HG03520 (cell line): ENCODE results near the gene ZNF555.
"Not testable (repeated sequence)": the region's sequence is repeated elsewhere in the genome, so short reads cannot be mapped to it uniquely, and the experiment has no call there.

Experiments
- ATAC-seq: cut with Tn5 transposase; IDR thresholded peaks from one replicate; pipeline ENCODE4 v1.9.1; 2021; ENCODE audit warnings: mild to moderate bottlenecking, moderate library complexity; ENCODE audit not compliant: unreplicated experiment

Gene ZNF555

DNA sequence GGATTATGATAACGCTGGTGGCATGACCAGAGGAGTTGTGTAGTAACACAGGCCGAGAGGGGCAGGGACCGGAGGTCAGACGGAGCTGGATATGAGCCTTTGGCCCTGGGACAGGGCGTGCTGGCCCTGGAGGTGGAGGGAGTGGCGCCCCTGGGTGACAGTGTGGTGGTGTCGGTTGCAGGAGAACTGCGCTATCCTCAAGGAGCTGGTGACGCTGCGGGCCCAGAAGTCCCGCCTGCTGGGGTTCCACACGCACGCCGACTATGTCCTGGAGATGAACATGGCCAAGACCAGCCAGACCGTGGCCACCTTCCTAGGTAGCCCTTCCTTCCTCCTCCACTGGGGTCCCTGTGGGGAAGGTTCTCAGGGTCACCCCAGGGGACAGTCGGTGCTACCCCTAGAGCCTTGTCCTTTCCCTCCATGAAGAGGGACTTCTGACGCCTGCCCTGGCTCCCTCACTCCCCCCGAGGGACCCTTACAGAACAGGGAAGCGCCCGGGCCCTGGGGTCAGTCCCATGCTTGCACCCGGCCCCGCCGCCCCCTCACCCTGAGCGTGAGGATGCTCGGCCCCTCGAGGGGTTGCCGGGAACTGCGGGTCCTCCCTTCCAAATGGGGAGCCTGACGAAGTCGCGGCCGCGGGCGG lies 34.4 kb upstream of the ZNF555 start:
- no peak for ATAC-seq

DNA sequence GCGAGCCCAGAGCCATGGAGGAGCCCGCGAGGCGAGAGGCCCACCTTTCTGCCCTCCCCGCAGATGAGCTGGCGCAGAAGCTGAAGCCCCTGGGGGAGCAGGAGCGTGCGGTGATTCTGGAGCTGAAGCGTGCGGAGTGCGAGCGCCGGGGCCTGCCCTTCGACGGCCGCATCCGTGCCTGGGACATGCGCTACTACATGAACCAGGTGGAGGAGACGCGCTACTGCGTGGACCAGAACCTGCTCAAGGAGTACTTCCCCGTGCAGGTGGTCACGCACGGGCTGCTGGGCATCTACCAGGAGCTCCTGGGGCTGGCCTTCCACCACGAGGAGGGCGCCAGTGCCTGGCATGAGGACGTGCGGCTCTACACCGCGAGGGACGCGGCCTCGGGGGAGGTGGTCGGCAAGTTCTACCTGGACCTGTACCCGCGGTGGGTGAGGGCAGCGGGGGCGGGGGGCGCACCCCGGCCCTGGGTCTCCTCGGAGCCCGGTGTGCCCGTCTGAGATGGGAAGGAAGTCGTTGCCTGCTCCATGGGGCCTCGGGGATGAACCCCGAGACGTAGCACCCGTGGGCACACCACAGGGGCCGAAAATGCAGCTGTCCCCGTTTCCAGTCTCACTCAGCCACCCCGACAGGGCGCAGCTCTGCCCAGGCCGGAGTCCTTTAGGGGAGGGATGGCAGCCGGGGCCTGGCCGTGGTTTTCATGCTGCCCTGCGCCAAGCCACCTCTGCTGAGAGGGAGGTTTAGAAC lies 33.7 kb upstream of the ZNF555 start:
- ATAC-seq = no peak

DNA sequence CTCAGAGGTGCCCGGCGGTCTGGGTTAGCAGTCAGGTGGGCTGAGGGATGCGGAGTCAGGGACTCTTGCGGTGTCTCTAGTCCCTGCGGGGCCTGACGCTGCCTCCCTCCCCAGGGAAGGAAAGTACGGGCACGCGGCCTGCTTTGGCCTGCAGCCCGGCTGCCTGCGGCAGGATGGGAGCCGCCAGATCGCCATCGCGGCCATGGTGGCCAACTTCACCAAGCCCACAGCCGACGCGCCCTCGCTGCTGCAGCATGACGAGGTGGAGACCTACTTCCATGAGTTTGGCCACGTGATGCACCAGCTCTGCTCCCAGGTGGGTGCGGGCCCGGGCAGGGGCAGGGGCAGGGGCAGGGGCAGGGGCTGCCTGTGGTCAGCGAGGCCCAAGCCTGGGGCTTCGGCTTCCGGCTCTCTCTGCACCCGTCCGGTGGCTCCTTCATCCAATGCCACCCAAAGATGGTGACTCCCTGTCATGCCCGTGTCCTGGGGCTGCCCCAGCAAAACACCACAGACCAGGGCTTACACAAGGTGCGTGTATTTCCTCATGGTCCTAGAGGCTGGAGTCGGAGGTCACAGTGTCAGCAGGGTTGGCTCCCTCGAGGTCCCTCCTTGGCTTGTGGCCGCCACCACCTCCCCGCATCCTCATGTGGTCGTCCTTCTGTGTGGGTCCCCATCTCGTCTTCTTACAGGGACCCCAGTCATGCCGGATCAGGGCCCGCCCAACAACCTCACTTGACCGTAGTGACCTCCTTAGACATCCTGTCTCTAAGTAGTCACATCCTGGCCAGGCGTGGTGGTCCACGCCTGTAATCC lies 32.9 kb upstream of the ZNF555 start:
- no peak for ATAC-seq

DNA sequence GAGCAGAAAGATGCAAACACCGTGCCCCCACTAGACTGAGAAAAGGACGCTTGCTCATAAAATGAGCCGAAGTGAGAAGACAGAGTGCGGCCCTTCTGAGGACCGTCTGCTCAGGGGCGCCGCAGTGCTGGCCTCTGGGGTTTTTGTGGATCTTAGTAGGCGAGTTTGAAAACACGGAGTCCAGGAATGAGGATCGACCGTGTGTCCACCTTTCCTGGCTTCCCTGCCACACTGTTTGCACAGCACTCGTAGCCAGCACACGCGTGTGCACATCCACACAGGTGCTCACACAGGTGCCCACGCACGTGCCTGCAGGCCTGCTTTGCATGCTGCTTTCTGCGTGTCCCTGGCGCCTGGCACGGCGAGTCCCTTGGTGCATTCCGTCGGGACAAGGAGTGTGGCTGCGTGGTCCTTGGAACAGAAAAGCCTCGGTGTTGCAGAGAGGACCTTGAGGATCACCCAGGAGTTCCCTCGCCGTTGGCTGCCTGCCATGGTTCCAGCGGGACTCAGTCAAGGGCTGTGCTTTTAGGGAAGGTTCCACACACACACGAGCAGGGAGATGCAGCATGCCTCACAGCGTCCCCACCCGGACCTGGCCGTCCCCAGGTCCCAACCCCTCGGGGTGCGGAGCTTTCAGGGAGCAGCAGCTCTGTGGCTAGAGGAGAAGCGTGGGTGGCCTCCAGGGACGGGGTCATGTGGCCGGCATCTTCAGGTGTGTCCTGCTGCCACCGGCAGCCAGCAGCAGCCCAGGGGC lies 31.7 kb upstream of the ZNF555 start:
- no peak for ATAC-seq

DNA sequence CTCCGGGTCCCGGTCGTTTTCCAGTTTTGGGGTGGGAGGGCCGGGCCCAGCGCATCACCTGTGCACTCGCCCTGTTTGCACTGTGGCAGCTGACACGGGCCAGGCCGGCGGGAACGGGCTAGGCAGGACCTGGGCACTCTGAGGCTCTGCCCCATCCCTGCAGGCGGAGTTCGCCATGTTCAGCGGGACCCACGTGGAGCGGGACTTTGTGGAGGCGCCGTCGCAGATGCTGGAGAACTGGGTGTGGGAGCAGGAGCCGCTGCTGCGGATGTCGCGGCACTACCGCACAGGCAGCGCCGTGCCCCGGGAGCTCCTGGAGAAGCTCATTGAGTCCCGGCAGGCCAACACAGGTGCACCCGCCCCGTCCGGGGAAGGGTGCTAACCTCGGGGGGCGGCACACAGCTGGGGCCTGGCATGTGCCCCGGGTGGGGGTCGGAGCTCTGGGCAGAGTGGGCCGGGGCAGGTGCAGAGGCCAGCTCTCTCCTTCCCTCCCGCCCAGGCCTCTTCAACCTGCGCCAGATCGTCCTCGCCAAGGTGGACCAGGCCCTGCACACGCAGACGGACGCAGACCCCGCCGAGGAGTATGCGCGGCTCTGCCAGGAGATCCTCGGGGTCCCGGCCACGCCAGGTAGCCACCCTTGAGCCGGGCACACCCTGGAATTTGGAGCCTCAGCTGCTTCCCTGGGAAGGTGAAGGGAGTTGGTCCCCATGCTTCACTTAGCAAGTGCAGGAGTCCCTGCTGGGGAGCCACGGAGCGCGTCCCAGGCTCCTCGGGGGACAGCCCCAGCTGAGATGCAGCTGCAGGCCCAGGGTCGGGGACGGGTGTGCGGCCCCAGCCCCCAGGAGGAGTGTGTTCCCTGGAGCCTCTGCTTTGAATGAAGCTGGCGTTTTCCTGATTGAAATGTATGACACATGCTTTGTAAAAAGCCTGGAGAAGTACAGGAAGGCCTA lies 30.9 kb upstream of the ZNF555 start:
- ATAC-seq = no peak

DNA sequence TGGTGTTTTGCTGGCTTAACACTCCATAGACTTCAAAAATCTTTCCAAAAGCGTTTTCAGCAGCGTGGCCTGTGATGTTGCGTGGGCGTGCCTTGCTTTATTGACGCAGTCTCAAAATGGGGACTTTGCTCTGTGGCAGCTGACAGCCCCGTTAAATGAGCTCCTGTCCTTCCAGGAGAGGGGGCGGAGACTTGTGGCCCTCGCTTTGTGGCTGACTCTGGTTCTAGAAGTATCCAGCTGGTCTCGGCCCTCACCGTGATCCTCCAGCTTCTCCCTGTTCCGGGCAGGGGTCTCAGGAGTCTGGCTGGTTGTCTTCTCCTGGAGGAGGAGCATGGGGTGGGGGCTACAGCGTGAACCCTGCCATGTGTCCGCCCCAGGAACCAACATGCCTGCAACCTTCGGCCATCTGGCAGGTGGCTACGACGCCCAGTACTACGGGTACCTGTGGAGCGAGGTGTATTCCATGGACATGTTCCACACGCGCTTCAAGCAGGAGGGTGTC lies 30.0 kb upstream of the ZNF555 start:
- ATAC-seq = no peak

DNA sequence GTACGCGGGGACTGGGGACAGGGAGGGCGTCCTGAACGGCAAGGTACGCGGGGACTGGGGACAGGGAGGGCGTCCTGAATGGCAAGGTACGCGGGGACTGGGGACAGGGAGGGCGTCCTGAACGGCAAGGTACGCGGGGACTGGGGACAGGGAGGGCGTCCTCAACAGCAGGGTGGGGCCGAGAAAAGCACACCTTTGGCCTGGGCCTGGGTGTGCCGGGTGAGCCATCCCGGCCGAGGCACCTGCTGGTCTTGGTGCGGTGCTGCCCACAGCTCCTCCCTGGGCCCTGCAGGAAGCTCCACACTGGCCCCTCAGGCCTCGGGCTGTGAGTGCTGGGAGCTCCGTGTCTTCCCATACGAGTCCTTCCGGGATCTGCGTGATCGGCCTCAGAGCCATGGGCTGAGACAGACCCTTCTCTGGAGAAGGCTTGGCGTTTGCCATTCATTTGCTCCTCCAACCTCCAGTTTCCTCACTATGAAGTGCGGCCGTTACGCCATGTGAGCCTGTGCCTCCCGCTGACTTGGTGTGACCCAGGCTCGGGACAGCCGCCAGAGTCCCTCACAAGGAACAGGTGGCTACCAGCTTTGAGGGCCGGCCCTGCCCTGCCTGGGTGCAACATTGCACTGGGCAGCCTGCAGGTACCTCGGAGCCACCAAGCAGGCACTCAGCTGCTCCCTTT lies 29.4 kb upstream of the ZNF555 start:
- no peak for ATAC-seq

DNA sequence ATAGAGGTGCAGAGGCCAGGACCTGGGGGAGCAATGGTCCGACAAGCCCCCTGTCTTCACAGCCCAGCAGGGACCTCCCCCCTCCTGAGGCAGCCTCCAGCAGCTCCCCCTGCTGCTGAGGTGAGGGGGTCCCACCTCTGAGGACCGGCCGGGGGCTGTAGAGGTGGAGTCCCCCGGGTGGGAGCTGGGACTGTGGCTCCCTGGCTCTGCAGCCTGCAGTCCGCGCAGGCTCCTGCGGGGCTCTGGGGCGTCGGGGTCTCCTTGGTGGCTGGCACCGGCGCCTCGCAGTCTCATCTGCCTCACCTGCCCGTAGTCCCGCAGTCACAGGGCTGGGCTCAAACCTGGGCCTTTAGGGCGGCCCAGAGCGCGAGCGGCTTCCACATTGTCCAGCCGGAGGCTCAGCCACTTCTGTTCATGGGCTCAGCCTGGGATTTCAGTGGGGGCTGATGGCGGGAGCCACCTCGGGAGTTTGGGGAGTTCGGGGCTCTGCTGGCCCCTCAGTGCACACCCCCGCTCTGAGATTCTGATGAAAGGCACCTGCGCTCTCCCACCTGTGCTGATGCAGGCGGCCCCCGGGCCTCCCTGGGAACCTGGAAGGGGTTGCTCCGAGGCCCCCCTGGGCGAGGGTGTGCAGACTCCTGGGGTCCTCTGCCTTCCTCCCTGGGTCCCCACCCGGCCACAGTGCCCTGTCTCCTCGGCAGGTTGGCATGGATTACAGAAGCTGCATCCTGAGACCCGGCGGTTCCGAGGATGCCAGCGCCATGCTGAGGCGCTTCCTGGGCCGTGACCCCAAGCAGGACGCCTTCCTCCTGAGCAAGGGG lies 28.7 kb upstream of the ZNF555 start:
- no peak for ATAC-seq

DNA sequence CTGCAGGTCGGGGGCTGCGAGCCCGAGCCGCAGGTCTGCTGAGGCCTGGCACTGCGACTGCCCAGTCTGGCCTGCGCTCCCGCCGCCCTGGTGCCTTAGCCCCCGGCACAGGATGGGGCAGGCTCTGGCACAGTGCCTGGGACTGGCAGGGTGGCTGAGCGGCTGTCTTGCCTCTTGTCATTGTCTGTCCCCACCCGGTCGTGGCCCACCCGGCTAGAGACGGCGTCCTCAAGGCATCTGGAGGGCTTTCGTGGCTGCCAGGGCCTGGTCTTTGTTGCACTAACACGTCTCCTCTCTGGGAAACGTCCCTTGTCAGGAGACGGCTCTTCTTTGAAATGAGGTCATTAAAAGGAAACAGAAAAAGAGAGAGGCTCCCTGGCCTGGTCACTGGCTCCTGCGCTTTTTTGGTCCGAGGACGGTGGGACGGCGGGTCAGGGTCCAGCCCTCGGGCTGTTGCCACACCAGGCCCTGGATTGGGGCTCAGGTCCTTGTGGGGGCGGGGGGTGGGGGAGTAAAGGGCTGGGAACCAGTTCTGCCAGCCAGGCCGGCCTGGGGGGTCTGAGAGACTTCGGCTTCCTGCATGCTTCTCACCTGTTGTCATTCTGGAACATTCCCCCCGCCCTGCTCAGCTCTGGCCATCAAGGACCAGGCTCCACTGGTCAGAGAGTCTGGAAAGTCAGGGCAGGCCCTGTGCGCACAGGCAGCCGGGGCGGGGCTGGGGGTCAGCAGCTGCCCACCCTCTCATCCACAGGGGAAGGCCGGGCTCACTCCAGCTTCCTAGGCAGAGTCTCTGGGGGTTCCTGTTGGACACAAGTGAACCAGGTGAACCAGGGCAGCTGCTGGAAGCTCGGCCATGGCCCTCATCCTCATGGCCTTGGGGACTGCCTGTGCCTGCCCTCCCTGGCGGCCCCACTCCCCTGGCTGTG lies 27.8 kb upstream of the ZNF555 start:
- no peak for ATAC-seq

DNA sequence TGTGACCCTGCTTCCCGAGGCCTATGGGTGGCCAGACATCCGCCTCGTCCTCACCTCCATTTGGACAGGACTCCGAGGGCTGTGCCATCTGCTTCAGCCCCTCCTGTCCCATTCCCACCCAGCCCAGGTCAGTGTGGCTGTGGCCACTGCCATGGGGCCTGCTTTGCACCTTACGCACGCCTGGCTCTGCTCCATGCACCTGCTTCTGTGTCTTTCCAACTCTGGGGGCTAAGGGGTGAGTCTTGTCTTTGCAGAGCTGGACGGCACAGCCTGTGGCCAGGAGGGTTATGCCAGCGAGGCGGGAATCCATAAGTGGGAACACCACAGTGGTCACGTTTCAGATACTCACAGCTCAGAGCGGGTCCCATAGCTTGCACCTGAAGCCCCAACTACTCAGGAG lies 26.8 kb upstream of the ZNF555 start:
- no peak for ATAC-seq

DNA sequence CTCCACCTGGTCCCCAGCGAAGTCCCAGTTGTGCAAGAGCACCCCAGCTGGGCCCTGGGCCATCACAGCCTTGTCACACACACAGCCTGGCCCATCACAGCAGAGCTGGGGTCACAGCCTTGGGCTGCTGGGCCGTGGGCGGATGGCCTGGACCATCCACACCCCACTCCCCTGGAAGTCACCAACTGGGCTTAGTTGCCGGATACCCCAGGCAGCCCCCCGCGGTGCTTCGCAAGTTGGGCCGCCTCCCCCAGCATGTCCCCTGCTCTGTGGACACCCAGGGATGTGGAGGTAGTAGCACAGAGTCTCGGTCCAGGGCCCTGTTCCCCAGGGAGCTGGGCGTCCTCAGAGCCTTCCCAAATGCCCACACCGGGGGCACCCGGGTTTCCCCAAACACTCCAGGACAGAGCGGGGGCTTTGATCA lies 26.1 kb upstream of the ZNF555 start:
- ATAC-seq = no peak

DNA sequence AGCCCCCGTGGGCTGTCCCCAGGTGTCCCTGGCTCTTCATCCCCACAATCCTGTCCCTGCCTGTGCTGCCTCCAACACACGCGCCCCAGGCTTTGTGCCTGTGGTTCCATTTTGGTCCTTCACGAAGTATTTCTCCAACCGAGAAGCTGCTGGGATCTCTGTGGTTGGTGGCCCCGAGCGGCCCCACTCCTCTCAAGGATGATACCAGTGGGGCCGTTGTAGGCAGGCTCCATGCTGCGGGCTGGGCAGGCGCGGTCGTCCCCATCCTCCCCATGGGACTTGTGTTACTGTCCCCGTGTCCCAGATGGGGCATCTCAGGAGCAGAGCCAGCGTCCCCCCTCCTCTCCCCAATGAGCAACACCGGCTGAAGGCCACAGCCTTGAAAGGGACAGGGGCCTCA lies 25.4 kb upstream of the ZNF555 start:
- no peak for ATAC-seq

DNA sequence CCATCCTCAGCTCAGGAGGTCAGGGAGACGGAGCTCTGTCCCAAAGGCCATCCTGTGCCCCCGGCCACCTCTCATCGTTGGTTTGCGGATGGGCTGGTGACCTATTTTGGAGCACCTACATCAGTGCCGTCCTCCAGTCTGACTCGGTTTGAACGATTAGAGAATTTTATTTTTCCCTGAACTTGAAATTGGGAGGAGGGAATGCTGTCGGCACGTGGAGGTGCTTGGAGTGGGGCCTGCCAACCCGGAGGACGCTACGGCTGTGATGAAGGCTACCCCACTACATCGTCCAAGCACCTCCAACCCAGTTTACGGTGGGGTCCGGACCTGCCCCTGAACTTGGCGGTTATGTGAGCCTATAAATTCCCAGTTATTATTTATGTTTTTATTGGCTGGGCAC lies 24.6 kb upstream of the ZNF555 start:
- ATAC-seq = no peak

DNA sequence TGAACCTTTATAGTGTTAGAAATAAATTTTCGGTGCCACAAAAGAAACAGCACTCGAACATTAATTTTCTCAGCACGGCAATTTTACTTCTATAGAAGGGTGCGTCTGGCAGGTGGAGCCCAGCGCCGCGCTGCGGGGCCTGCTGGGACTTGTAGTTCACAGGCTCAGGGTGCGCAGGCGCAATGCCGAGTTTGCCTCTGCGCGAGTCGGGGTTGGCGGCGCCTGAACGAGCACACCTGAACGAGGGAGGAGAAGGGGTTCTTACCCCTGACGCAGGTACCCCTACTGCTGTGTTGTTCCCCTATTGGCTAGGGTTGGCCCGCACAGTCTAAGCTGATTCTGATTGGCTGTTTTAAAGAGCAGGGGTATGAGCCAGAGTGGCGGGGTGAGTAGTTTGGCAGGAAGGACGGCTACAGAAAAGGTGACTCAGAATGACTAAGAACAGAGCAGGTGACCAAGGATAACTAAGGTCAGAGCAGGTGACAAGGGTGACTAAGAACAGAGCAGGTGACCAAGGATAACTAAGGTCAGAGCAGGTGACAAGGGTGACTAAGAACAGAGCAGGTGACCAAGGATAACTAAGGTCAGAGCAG lies 23.9 kb upstream of the ZNF555 start:
- not testable (repeated sequence) for ATAC-seq

DNA sequence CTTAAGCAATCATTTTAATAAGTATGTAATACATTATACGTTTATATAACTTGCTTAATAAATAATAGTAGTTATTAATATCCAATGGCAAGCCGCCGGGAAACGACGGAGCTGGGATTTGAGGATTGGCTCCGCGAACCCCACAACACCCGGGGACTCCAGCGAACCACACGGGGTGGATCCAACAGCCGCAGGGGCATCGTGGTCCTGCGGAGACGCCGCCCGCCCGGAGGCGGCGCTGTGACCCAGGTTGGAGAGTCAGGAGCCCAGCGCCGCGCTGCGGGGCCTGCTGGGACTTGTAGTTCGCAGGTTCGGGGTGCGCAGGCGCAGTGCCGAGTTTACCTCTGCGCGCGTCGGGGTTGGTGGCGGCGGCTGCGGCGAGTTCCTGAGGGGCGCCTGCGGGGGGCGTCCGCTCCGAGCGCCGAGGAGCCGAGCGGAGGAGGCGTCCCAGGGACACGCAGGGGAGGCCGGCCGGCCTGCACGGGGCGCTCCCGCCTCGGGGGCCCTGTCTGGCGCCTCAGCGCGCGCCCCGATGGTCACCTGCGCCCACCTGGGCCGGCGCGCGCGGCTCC lies 21.6 kb upstream of the ZNF555 start, which contains the start of gene ZNF554:
Gene ZNF554, plus strand, starts transcription at position 329 of the 572 bp plus-strand sequence. Its CDS starts 204 bp downstream, at position 533.
- peak; percentile 83 for ATAC-seq

DNA sequence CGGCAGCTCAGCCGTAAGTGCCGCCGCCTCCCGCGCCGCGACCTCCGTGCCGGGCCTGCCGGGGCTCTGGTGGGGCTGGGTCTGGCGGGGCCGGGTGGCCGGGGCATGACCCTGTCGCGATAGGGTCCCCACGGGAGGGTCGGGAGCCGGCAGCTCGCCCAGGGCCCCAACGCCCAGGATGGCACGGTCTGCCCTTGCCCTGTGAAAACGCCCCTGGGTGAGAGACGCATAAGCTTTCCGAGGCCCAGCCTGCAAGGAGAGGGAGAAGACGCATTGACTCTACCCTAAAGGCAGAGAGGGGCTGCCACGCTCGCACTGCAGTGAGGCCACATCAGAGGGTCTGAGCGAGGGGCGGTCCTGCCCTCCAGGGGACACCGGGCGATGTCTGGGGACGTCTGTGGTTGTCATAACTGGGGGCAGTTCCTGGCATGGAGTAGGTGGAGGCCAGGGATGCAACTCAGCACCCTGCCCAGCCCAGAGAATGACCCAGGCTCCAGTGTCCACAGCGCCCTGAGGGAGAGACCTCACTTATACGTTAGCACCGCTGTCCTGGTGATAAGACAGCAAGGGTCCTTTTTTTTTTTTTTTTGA lies 21.1 kb upstream of the ZNF555 start:
- no peak for ATAC-seq
